Measurements from ENCODE around the gene COL1A1. TPM values are rescaled to one million over a fixed set of nuclear protein-coding genes. Genes with fewer than 3 reads are reported as not detected.
A peak's percentile ranks its signal among the peaks of the same experiment; 100 is the strongest.

The COL1A1 gene
- total and polyA plus RNA-seq, 4 donors, result 586 to 2,315 (median 1,292) TPM

DNA sequence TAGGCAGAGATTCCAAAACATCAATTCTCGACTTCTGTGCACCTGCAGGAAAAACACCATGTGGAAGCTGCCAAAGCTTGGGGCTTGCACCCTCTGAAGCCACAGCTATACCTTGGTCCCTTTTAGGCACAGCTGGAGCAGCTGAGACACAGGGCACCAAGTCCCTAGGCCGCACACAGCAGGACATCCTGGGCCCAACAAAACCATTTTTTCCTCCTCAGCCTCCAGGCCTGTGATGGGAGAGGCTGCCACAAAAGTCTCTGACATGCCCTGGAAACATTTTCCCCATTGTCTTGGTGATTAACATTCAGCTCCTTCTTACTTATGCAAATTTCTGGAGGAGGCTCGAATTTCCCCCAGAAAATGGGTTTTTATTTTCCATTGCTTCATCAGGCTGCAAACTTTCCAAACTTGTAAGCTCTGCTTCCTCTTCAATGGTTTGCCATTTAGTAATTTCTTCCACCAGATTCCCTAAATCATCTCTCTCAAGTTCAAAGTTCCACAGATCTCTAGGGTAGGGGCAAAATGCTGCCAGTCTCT, 24.3 kb upstream of the COL1A1 start:
- Histone ChIP-seq H3K9me3 (ENCODE audit: control insufficient read depth, insufficient read depth, low read length) (peaks cover 6% of the 10 kb centered on the region), H3K4me3 (ENCODE audit: low read depth, low read length) (no peak overlapping the region), H3K4me1 (ENCODE audit: control insufficient read depth, insufficient read depth, low read length) (peaks cover 9% of the 10 kb centered on the region), H3K27me3 (ENCODE audit: control insufficient read depth, insufficient read depth, low read length) (no peaks in the 10 kb centered on the region), H3K36me3 (ENCODE audit: control insufficient read depth, insufficient read depth, low read length) (no peaks in the 10 kb centered on the region), H3K27ac (ENCODE audit: low read depth, low read length) (no peak overlapping the region)
- WGBS (ENCODE audit: insufficient coverage), result 48% methylated on average over 3 of the region's 3 CpGs
- DNase-seq (ENCODE audit: low read depth in 4 of 6, low spot score in 6 of 6), result no peak

DNA sequence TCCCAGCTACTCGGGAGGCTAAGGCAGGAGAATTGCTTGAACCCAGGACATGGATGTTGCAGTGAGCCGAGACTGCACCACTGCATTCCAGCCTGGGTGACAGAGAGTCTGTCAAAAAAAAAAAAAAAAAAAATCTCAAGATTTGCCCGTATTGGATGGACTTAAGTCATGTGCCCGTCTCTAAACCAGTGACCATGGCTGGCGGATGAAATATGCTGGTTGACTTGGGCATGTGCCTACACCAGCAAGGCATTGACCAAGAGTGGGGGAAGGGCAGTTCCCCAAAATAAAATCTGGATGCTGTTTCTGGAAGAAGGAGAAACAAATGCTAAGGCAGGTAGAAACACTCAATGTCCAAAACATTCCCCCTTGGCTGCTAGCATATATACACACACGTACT, 21.5 kb upstream of the COL1A1 start:
- Histone ChIP-seq H3K4me3 (ENCODE audit: low read depth, low read length) (no peak overlapping the region), H3K36me3 (ENCODE audit: control insufficient read depth, insufficient read depth, low read length) (no peaks in the 10 kb centered on the region), H3K4me1 (ENCODE audit: control insufficient read depth, insufficient read depth, low read length) (peaks cover 12% of the 10 kb centered on the region), H3K9me3 (ENCODE audit: control insufficient read depth, insufficient read depth, low read length) (peaks cover 6% of the 10 kb centered on the region), H3K27me3 (ENCODE audit: control insufficient read depth, insufficient read depth, low read length) (no peaks in the 10 kb centered on the region), H3K27ac (ENCODE audit: low read depth, low read length) (no peak overlapping the region)
- WGBS (ENCODE audit: insufficient coverage), result 83% methylated on average over 5 of the region's 6 CpGs
- no peak for DNase-seq (ENCODE audit: low read depth in 4 of 6, low spot score in 6 of 6)

DNA sequence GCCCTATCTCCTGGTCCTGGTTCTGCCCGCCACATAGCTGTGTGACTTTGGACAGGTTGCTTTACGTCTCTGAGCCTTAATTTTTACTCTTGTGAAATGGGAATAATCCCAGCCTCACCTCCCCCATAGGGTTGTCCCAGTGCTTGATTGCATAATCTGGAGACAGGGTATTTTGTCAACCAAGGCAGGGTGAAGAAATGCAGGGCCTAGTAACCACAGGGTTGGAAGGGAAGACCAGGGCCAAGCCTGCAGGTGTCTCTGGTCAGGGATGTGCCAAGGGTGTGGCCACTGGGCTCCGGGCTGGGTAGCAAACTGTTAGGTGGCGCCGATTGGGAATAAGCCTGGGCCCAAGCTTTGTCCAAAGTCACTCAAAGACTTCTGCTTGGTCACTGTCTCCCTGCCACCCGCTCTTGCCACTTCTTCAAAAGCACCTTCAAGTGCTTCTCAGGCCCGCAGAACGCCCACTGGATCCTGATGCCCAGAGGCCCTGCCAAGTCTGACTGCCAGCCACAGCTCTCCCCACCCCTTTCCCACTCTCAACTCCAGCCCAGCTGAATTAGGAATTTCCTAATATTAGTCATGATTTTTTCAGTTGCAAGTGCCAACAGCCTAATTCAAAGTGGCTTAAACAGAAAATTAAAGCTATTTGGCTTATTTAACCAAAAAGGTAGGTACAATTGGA, 20.6 kb upstream of the COL1A1 start:
- H3K27ac ChIP-seq (ENCODE audit: low read depth, low read length), result peak overlapping the region; percentile 6
- peaks cover 12% of the 10 kb centered on the region for H3K4me1 ChIP-seq (ENCODE audit: control insufficient read depth, insufficient read depth, low read length)
- H3K9me3 ChIP-seq (ENCODE audit: control insufficient read depth, insufficient read depth, low read length), result peaks cover 6% of the 10 kb centered on the region
- DNase-seq (ENCODE audit: low read depth in 4 of 6, low spot score in 6 of 6), result no peak
- no peak overlapping the region for H3K4me3 ChIP-seq (ENCODE audit: low read depth, low read length)
- 74% methylated on average over 6 of the region's 8 CpGs for WGBS (ENCODE audit: insufficient coverage)
- H3K36me3 ChIP-seq (ENCODE audit: control insufficient read depth, insufficient read depth, low read length), result no peaks in the 10 kb centered on the region
- H3K27me3 ChIP-seq (ENCODE audit: control insufficient read depth, insufficient read depth, low read length), result no peaks in the 10 kb centered on the region

DNA sequence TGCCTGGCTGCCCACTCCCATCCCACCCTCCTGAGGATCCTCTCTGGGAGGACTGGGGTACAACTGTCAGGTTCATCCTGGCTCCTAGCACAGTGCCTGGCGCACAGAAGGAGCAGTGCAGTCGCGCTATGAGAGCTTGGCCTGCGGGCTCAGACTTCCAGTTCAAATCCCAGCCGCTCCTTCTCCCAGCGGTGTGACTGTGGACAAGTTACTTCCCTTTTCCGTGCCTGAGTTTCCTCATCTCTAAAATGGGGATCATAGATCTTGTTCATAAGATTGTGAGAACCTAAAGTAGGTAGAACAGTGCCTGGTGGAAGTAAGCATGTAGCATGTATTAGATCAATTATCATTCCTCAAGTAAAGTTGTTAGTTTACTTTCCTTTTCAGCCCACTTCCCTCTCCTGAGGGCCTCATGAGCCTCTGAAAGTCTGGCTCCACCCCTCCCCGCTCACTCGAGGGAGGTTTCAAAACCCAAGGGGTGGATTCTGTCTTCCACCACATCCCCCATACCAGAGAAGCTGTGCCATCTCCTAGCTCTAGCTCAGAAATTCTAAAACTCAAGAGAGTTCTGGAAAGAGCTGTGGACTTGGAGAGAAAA, 19.9 kb upstream of the COL1A1 start:
- no peak for DNase-seq (ENCODE audit: low read depth in 4 of 6, low spot score in 6 of 6)
- peaks cover 12% of the 10 kb centered on the region for H3K4me1 ChIP-seq (ENCODE audit: control insufficient read depth, insufficient read depth, low read length)
- H3K9me3 ChIP-seq (ENCODE audit: control insufficient read depth, insufficient read depth, low read length), result peaks cover 6% of the 10 kb centered on the region
- H3K4me3 ChIP-seq (ENCODE audit: low read depth, low read length), result no peak overlapping the region
- no peaks in the 10 kb centered on the region for H3K27me3 ChIP-seq (ENCODE audit: control insufficient read depth, insufficient read depth, low read length)
- peak overlapping the region; percentile 2 for H3K27ac ChIP-seq (ENCODE audit: low read depth, low read length)
- 76% methylated on average over 6 of the region's 9 CpGs for WGBS (ENCODE audit: insufficient coverage)
- no peaks in the 10 kb centered on the region for H3K36me3 ChIP-seq (ENCODE audit: control insufficient read depth, insufficient read depth, low read length)

DNA sequence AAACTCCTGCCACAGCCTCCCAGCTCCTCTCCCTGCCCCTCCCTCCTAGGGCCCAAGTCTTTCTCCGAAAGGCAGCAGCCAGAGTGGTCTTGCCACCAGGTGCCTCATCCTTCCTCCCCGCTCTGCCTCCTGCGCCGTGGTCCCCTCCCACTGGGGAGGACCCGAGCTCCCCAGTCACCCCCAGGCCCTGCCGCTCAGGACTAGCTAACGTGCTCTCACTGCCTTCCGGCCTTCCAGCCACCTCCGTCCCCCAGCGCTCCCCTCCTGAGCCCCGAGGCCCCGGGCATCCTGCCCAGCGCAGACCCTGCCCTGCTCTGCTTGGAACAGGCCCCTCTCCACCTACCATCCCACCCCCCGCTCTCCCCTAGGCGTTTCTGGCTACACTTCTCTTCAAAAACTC, 19.4 kb upstream of the COL1A1 start:
- DNase-seq (ENCODE audit: low read depth in 4 of 6, low spot score in 6 of 6), result no peak
- H3K9me3 ChIP-seq (ENCODE audit: control insufficient read depth, insufficient read depth, low read length), result peaks cover 3% of the 10 kb centered on the region
- peaks cover 12% of the 10 kb centered on the region for H3K4me1 ChIP-seq (ENCODE audit: control insufficient read depth, insufficient read depth, low read length)
- H3K27ac ChIP-seq (ENCODE audit: low read depth, low read length), result peak overlapping the region; percentile 34
- WGBS (ENCODE audit: insufficient coverage), result 76% methylated on average over 15 of the region's 15 CpGs
- H3K36me3 ChIP-seq (ENCODE audit: control insufficient read depth, insufficient read depth, low read length), result no peaks in the 10 kb centered on the region
- no peak overlapping the region for H3K4me3 ChIP-seq (ENCODE audit: low read depth, low read length)
- H3K27me3 ChIP-seq (ENCODE audit: control insufficient read depth, insufficient read depth, low read length), result no peaks in the 10 kb centered on the region

DNA sequence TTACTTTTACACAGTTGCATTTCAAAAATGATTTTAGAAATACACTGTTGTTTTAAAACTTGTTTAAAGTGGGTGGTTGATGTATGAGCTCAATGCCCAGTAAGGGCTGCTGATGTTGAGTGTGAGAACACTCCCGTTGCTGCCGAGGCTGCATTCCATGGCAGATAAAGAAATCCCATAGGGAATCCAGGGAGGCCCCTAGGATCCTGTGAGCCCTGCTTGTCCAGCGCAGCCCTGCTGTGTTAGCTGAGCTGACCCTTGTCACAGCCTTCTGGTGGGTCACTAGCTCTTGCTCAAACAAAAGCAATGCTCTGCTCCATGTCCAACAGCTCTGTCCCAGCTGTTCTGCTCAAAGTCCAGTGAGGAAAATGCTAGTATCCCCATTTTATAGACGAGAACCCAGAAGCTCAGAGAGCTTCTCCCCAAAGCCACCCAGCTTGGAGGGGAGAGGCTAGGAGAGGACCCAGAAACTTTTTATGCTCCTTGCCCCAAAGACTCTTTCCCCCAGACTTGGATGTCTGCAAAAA, 18.6 kb upstream of the COL1A1 start:
- H3K4me3 ChIP-seq (ENCODE audit: low read depth, low read length), result no peak overlapping the region
- 29% methylated on average over 3 of the region's 4 CpGs for WGBS (ENCODE audit: insufficient coverage)
- no peaks in the 10 kb centered on the region for H3K27me3 ChIP-seq (ENCODE audit: control insufficient read depth, insufficient read depth, low read length)
- peaks cover 12% of the 10 kb centered on the region for H3K4me1 ChIP-seq (ENCODE audit: control insufficient read depth, insufficient read depth, low read length)
- peak in 1 of 6 donors; percentile 17 for DNase-seq (ENCODE audit: low read depth in 4 of 6, low spot score in 6 of 6)
- no peaks in the 10 kb centered on the region for H3K36me3 ChIP-seq (ENCODE audit: control insufficient read depth, insufficient read depth, low read length)
- H3K27ac ChIP-seq (ENCODE audit: low read depth, low read length), result peak overlapping the region; percentile 65
- H3K9me3 ChIP-seq (ENCODE audit: control insufficient read depth, insufficient read depth, low read length), result no peaks in the 10 kb centered on the region

DNA sequence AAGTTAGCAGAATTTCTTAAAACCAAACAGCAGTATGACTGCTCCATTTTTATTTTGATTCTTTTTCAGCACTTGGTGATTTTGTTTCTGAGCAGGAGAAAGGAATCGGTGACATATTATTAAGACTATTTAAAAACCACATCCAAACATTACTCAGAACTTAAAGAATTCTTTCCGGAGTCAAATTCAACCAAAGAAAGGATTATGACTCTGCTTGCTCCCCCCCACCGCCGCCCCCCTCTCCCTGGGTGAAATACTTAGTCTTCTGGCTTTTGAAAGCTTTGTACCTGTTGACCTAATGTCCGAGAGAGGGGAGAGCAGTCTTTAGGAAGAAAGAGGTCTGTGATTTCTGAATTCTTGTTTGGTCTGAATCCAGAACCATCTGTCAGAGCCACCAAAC, 17.9 kb upstream of the COL1A1 start:
- no peaks in the 10 kb centered on the region for H3K9me3 ChIP-seq (ENCODE audit: control insufficient read depth, insufficient read depth, low read length)
- H3K36me3 ChIP-seq (ENCODE audit: control insufficient read depth, insufficient read depth, low read length), result no peaks in the 10 kb centered on the region
- WGBS (ENCODE audit: insufficient coverage), result no CpG with 5 or more reads among the region's 5 CpGs
- H3K27me3 ChIP-seq (ENCODE audit: control insufficient read depth, insufficient read depth, low read length), result no peaks in the 10 kb centered on the region
- H3K4me1 ChIP-seq (ENCODE audit: control insufficient read depth, insufficient read depth, low read length), result peaks cover 12% of the 10 kb centered on the region
- peak in 1 of 6 donors; percentile 8 for DNase-seq (ENCODE audit: low read depth in 4 of 6, low spot score in 6 of 6)
- peak overlapping the region; percentile 65 for H3K27ac ChIP-seq (ENCODE audit: low read depth, low read length)
- no peak overlapping the region for H3K4me3 ChIP-seq (ENCODE audit: low read depth, low read length)

DNA sequence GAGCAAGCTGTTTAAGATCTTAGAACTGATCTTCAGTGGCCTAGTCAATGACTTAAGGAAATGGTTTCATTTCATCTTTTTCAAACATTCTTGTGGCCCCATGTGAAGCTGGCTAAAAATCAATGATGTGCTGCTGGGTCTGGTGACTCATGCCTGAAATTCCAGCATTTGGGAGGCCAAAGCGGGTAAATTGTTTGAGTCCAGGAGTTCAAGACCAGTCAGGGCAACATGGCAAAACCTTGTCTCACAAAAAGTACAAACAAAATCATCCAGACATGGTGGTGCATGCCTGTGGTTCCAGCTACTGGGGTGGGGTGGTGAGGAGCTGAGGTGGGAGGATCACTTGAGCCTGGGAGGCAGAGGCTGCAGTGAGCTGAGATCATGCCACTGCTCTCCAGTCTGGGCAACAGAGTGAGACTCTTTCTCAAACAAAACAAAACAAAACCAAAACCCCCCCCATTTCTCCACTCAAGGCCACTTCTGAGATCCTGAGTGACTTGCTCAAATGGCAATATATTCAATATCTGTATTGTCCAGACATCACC, 17.4 kb upstream of the COL1A1 start:
- DNase-seq (ENCODE audit: low read depth in 4 of 6, low spot score in 6 of 6), result peak in 1 of 6 donors; percentile 15
- H3K4me3 ChIP-seq (ENCODE audit: low read depth, low read length), result no peak overlapping the region
- H3K36me3 ChIP-seq (ENCODE audit: control insufficient read depth, insufficient read depth, low read length), result no peaks in the 10 kb centered on the region
- peaks cover 12% of the 10 kb centered on the region for H3K4me1 ChIP-seq (ENCODE audit: control insufficient read depth, insufficient read depth, low read length)
- H3K27me3 ChIP-seq (ENCODE audit: control insufficient read depth, insufficient read depth, low read length), result no peaks in the 10 kb centered on the region
- H3K9me3 ChIP-seq (ENCODE audit: control insufficient read depth, insufficient read depth, low read length), result no peaks in the 10 kb centered on the region
- WGBS (ENCODE audit: insufficient coverage), result no CpG with 5 or more reads among the region's 1 CpG
- peak overlapping the region; percentile 65 for H3K27ac ChIP-seq (ENCODE audit: low read depth, low read length)

DNA sequence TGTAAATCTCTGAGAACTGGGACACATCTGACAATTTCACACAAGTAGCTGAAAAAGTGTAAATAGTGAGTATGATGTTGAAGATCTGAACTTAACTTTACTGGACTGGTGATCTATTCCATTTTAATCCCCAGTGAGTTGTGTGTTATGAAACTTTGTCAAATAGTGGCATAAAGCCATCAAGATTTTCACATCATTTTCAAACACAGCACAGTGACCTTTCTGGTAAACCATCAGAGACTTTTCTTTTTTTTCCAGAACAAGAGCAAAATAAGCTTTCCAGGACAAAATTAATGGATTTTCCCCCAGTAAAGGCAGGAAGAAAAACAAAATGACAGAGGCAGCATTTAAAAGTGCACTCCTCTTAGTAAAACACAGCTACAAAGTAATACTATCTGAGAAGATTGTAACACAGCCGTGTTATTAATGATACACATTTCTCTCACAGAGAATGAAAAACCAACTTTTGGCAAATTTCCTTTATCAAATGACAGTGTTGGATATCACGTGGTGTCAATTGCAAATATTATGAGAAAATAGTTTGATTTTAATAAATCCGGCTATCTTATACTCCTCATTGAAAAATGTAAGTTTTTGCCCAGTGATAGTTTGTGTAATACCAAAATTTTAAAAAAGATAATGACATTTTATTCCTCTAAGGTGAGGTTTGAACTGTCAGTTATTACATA, 16.8 kb upstream of the COL1A1 start:
- no peaks in the 10 kb centered on the region for H3K9me3 ChIP-seq (ENCODE audit: control insufficient read depth, insufficient read depth, low read length)
- no peaks in the 10 kb centered on the region for H3K27me3 ChIP-seq (ENCODE audit: control insufficient read depth, insufficient read depth, low read length)
- peak in 1 of 6 donors; percentile 9 for DNase-seq (ENCODE audit: low read depth in 4 of 6, low spot score in 6 of 6)
- H3K4me1 ChIP-seq (ENCODE audit: control insufficient read depth, insufficient read depth, low read length), result peaks cover 12% of the 10 kb centered on the region
- WGBS (ENCODE audit: insufficient coverage), result no CpG with 5 or more reads among the region's 3 CpGs
- H3K36me3 ChIP-seq (ENCODE audit: control insufficient read depth, insufficient read depth, low read length), result no peaks in the 10 kb centered on the region
- H3K4me3 ChIP-seq (ENCODE audit: low read depth, low read length), result no peak overlapping the region
- peak overlapping the region; percentile 65 for H3K27ac ChIP-seq (ENCODE audit: low read depth, low read length)
